IPS DF 4.7 (cell line): ENCODE data around the gene LSM3.

ENCODE experiments used
- DNase-seq: peaks from one replicate; pipeline ENCODE4 v3.0.0-alpha.2; 2013; ENCODE audit warnings: low spot score; ENCODE audit errors: extremely low read depth

The LSM3 gene

DNA sequence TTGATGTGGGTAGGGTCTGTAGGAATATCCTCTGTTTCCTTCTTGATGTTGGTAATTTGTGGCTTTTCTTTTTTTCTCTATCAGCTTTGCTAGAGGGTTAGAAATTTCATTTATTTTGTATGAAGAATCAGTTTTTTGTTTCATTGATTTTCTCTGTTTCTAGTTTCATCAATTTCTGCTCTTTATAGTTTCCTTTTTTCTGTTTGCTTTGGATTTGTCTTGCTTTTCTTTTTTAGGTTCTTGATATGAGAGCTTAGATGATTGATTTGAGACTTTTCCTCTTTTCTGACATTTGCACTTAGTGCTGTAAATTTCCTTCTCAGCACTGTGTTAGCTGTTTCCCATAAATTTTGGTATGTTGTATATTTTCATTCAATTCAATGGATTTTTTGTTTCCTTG lies 61.3 kb downstream of the LSM3 start:
- DNase-seq = no peak

DNA sequence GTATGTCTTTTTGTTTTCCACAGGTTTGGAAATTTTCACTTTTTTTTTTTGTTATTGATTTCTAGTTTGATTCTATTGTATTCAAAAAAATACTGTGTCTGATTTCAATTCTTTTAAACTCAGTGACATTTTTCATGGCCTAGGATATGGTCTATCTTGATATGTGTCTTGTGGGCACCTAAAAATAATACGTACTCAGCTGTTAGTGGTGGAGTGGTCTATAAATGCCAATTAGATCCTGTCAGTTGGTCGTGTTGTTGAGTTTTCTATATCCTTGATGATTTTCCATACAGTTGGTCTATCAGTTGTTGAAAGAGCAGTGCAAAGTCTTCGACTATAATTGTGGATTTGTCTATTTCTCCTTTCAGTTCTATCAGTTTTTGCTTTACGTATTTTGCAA lies 61.7 kb downstream of the LSM3 start:
- no peak for DNase-seq

DNA sequence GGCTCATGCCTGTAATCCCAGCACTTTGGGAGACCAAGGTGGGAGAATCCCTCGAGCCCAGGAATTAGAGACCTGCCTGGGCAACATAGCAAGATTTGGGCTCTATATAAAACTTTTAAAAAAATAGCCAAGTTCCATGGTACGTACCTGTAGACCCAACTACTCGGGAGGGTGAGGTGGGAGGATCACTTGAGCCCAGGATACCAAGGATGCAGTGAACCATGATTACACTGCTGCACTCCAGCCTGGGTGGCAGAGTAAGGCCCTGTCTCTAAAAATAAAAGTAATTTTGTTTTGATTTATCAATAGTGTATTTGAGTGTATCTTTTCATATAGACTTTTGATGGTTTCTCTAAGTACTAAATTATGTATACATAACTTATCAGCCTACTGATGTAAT lies 63.1 kb downstream of the LSM3 start:
- DNase-seq = no peak

DNA sequence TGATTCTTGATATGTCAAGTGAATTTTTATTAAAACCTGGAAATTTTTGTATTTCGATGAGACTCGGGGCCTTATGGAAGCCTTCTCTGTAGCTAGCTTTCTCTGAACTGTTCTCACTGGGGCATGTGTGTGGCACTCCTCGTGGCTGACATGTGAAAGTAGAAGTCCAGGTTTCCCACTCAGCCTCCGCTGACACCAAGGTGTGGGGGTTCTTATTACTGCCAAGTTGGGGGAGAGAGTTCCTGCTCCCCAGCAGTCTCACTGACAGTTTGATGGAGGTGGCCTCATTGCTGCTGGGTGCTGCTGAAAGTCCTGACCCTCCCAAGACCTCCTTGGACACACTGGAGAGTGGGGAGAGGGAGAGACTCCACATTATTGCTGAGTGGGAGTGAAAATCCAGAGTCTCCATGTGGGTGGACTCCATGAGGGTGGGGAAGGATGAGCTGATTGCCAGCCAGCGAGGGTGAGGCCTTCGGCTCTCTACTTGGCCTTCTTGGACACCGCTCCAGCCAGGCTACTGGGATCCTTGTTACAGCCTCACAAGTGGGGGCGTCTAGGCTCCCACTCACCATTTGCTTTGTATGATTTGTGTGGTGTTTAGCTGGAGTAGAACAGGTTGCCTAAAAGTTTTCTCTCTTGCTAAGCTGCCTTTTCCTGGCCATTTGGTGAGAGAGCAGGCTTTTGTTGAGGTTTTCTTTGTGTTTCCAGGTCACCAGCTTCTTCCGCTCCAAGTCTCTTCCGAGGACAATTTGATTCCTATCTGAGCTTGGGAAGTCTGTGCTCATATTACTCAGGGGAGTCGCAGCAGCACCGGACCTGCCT lies 64.1 kb downstream of the LSM3 start:
- DNase-seq = no peak

DNA sequence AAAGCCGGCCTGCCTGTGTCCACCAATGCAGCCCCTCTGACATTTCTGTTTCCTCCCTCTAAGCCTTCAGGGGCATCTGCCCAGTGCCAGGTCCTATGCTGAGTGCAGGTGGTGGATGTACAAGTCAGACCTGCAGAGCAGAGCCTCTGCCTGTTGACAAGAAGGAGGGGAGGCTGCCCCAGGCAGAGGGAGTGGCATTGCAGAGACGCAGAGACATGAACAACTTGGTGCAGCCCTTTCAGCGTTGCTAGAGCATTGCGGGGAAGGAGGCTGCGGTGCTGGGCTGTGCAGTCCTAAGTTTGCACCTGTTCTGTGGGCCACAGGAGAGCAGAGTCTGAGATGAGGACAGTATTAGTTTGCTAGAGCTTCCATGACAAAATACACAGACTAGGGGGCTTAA lies 65.2 kb downstream of the LSM3 start:
- DNase-seq = no peak

DNA sequence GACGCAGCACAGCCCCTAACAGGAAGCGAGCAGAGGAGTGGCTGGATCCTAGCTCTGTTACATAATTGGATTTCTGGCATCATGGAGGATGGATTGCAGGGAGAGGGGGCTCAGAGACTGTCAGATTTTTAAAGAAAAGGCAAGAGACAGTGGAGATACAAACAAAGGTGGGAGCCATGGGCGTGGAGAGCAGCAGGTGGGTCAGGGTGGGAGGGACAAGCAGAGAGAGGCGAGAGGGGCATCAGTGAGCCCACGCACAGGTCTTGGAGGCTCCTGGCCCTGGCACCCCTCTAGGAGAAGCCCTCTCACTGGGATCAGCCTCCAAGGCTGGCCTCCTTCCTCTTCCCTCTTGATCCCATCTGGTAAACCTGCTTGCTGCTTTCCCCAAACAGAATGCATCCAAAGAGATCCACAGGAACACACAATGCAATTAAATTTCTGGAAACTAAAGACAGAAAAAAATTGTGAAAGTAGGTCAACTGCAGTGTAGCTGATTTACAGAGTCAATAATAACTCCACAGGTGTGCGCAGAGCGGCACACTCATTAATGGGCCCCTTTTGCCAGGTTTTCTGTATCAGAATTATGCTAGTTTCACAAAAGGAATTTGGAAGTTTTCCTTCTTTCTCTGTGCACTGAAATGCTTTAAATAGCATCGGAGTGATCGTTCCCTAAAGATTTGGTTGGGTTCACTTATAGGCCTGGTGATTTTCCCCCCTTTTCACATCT lies 66.1 kb downstream of the LSM3 start:
- no peak for DNase-seq

DNA sequence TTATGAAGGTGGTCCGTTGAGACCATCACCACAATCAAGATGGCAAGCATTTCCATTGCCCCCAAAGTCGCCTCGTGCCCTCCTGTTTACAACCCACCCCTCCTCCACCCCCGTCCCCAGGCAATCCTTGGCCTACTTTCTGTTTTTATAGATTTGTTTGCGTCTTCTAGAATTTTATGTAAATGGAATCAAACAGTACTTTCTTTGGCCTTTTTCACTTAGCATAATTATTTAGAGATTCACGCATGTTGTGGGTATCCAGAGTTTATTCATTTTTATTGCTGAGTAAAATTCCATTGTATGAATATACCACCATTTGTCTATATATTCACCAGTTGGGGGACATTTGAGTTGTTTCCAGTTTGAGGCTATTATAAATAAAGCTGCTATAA lies 66.6 kb downstream of the LSM3 start:
- DNase-seq = no peak

DNA sequence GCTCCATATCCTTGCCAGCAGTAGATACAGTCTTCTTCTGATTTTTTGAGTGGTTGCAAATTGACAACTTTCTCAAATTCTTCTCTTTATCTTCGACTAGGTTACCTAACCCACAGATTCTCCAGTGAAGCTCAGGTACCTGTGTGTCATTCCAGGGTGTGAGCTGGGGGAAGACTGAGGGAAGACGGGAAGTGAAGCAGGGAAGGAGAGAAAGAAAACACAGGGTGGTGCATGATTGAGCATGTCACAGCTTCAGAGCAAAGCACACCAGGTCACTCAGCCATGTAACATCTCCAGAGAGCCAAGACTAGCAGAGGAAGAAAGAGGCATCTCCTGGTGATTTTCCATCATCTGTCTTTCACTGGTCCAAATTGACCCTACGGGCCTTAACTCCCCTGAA lies 67.2 kb downstream of the LSM3 start:
- no peak for DNase-seq

DNA sequence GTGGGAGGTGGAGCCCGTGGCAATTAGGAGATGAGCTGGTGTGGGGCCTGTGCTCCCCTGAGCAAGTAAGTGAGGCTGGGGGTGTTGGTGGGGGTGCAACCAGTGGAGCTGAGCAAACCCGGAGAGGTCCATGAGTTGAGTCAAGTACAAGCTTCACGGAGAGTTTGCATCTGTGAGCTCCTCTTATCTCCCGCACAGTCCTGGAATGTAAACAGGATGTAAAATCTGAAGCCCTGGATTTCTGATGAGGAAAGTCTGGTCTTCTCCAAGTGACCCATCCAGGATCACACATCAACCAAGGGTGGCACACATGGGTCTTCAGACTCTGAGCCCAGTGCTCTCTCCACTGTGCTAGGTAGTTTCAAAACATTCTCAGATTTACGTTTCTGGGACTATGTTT lies 67.8 kb downstream of the LSM3 start:
- no peak for DNase-seq

DNA sequence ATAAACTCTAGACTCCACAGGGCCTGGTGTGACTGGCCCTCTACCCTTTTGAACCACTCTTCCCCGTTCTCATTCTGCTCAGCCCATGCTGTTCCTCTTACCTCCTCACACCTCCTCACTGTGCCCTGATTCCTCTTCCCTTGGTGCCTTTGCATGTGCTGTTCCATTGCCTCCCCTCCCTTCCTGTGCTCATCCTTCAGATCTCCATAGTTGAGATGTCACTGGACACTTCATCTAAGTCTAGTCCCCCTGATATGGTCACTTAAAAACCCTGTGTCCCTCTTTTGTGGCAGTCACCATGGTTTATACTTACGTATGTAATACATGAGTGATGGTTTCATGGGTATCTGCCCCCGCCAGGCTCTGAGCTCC lies 69.8 kb downstream of the LSM3 start:
- DNase-seq = no peak

DNA sequence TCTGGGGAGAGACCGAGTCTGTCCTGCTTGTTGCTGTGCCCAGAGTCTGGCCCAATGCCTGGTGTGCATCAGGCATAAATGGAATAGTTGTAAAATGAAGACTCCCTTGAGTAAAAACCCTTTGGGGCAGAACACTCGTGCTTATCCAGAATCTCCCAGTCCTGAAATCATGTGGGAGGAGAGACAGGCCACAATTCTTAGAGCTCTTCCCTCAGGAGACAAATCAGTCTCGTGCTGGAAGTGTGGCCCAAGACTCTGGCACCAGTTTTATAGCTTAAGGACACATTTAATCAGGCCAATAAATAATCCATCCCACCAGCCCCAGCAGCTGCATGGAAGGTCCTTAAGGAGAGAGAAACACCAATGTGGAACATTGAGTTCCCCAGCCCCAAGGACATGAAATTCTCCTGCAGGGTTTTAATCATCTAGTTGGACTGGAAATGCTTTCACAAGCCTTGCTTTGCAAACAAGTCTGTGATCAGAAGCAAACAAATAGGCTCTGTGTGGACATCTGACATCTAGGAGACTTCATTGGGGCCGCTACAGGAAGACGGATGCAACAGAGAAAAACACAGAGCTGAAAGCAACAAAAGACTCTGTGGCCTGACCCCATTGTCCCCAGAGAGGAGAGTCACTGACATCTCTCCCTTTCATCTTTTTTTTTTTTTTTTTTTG lies 70.4 kb downstream of the LSM3 start:
- DNase-seq = no peak
